HCT116 (cell line): ENCODE results near the gene PPP1R27. TPM values are rescaled to one million over a fixed set of nuclear protein-coding genes. Genes with fewer than 3 reads are reported as not detected.

Source experiments
- ATAC-seq: fragments of 200-7000 bp; cut with Tn5 transposase; 2 replicates; pipeline ENCODE4 v1.9.1; 2020; ENCODE audit warnings: mild to moderate bottlenecking, moderate library complexity
- BruUV-seq: library from RNA; stranded (reverse); fragments of 400-500 nt; replicated peaks from 2 replicates; lab custom pipeline; 2021; lab: Mats Ljungman, UMichigan
- CTCF ChIA-PET: fragments of 300-600 bp; sonication (Branson Sonifier 250); formaldehyde crosslinking; loops from one replicate; lab custom pipeline; 2021; ENCODE audit warnings: antibody characterized with exemption; lab: Charles Lee
- POLR2A ChIA-PET: fragments of 300-600, 350-600 bp; sonication (Branson Sonifier 250); formaldehyde crosslinking; loops from one replicate; lab custom pipeline; 2021; ENCODE audit warnings: antibody characterized with exemption; lab: Charles Lee
- RAD21 ChIA-PET, 2 experiments: fragments of 300-600 bp; sonication (Branson Sonifier 250); formaldehyde crosslinking; loops; one replicate each; lab custom pipeline; 2023; ENCODE audit warnings: low total read pairs in 2 of 2; ENCODE audit not compliant: uncharacterized antibody in 2 of 2, unreplicated experiment in 2 of 2, low non-redundant PET in 1 of 2; lab: Charles Lee
- DNase-seq: peaks from one replicate; pipeline ENCODE4 v3.0.0-alpha.2; 2010; ENCODE audit warnings: low read depth, low spot score
- H2AFZ ChIP-seq: fragments of 200-600 bp; shearing (Covaris generic), sonication (generic); 2 replicates; pipeline ENCODE4 v1.6.1; 2017; ENCODE audit warnings: low read depth, mixed run types, mixed read lengths, antibody characterized with exemption, low read length; ENCODE audit not compliant: poor library complexity, severe bottlenecking
- H3K27ac ChIP-seq: 2 replicates; pipeline ENCODE4 v1.5.1; 2012; ENCODE audit warnings: low read depth, low read length
- H3K27me3 ChIP-seq: fragments of 200-600 bp; sonication (generic); 2 replicates; pipeline ENCODE4 v1.6.1; 2016; ENCODE audit warnings: mixed run types, low read length, mixed read lengths; ENCODE audit not compliant: insufficient read depth
- H3K36me3 ChIP-seq, 2 experiments: fragments of 200-500 bp in 1 of 2; fragments of 200-600 bp in 1 of 2; sonication (Bioruptor generic) in 1 of 2; sonication (generic) in 1 of 2; 2 replicates each; pipeline versions ENCODE4 v1.5.1 to v1.6.1; 2014 to 2016; ENCODE audit warnings: low read length in 2 of 2, inconsistent platforms in 1 of 2, mixed read lengths in 1 of 2, mixed run types in 1 of 2; ENCODE audit not compliant: insufficient read depth in 2 of 2, control insufficient read depth in 1 of 2
- H3K4me1 ChIP-seq, 2 experiments: fragments of 200-600 bp in 1 of 2; sonication (generic) in 1 of 2; 2 replicates each; pipeline versions ENCODE4 v1.5.1 to v1.6.1; 2012 to 2017; ENCODE audit warnings: low read length in 2 of 2, inconsistent platforms in 1 of 2, mild to moderate bottlenecking in 1 of 2, mixed read lengths in 1 of 2, mixed run types in 1 of 2, moderate library complexity in 1 of 2; ENCODE audit not compliant: insufficient read depth in 2 of 2, control insufficient read depth in 1 of 2
- H3K4me2 ChIP-seq: fragments of 200-600 bp; sonication (generic); 2 replicates; pipeline ENCODE4 v1.6.1; 2017; ENCODE audit warnings: mixed run types, low read length, mixed read lengths
- H3K4me3 ChIP-seq, 2 experiments: fragments of 200-600 bp in 1 of 2; sonication (generic) in 1 of 2; replicated peaks in 1 of 2; 2 replicates each; pipeline ENCODE4 v1.5.1; 2011 to 2016; ENCODE audit warnings: low read length in 2 of 2, control low read depth in 1 of 2, low read depth in 1 of 2, mild to moderate bottlenecking in 1 of 2, mixed read lengths in 1 of 2, mixed run types in 1 of 2
- H3K79me2 ChIP-seq: fragments of 200-600 bp; sonication (generic); 2 replicates; pipeline ENCODE4 v1.6.1; 2017; ENCODE audit warnings: mild to moderate bottlenecking, mixed run types, low read length, moderate library complexity, mixed read lengths; ENCODE audit not compliant: insufficient read depth
- H3K9ac ChIP-seq: fragments of 200-600 bp; sonication (generic); 2 replicates; pipeline ENCODE4 v1.6.1; 2016; ENCODE audit warnings: low read length, mixed read lengths
- H3K9me2 ChIP-seq: fragments of 200-600 bp; sonication (generic), shearing (Covaris generic); 2 replicates; pipeline ENCODE4 v1.6.1; 2017; ENCODE audit warnings: mixed run types, mild to moderate bottlenecking, moderate library complexity; ENCODE audit not compliant: insufficient read depth
- H3K9me3 ChIP-seq, 2 experiments: fragments of 200-500 bp in 1 of 2; fragments of 200-600 bp in 1 of 2; sonication (Bioruptor generic) in 1 of 2; sonication (generic) in 1 of 2; 2 replicates each; pipeline ENCODE4 v1.6.1; 2014 to 2017; ENCODE audit warnings: low read length in 2 of 2, mixed read lengths in 2 of 2, inconsistent platforms in 1 of 2, low read depth in 1 of 2, mild to moderate bottlenecking in 1 of 2, mixed run types in 1 of 2, moderate library complexity in 1 of 2; ENCODE audit not compliant: control insufficient read depth in 1 of 2, insufficient read depth in 1 of 2
- H4K20me1 ChIP-seq: fragments of 200-600 bp; sonication (generic), shearing (Covaris generic); 2 replicates; pipeline ENCODE4 v1.6.1; 2017; ENCODE audit warnings: mixed run types, mild to moderate bottlenecking, moderate library complexity; ENCODE audit not compliant: insufficient read depth
- CBX3 ChIP-seq: IDR thresholded peaks from 2 replicates; pipeline ENCODE4 v1.6.1; 2012; ENCODE audit warnings: low read depth
- EGR1 ChIP-seq: IDR thresholded peaks from 2 replicates; pipeline ENCODE4 v1.6.1; 2012; ENCODE audit warnings: low read depth
- ELF1 ChIP-seq: IDR thresholded peaks from 2 replicates; pipeline ENCODE4 v1.6.1; 2012; ENCODE audit warnings: low read depth, borderline replicate concordance
- EZH2 ChIP-seq: fragments of 200-600 bp; sonication (generic); IDR thresholded peaks from 2 replicates; pipeline ENCODE4 v1.6.1; 2017; ENCODE audit warnings: antibody characterized with exemption, mixed run types
- FOSL1 ChIP-seq: IDR thresholded peaks from 2 replicates; pipeline ENCODE4 v1.6.1; 2012; ENCODE audit warnings: low read depth
- JUND ChIP-seq: IDR thresholded peaks from 2 replicates; pipeline ENCODE4 v1.6.1; 2012
- POLR2A ChIP-seq: IDR thresholded peaks from 2 replicates; pipeline ENCODE4 v1.7.0; 2011; ENCODE audit warnings: borderline replicate concordance; ENCODE audit not compliant: insufficient read depth, insufficient read length; ENCODE audit errors: extremely low read depth
- POLR2AphosphoS5 ChIP-seq: IDR thresholded peaks from 2 replicates; pipeline ENCODE4 v1.6.1; 2011; ENCODE audit warnings: mild to moderate bottlenecking, low read depth, low read length, moderate library complexity
- RAD21 ChIP-seq: IDR thresholded peaks from 2 replicates; pipeline ENCODE4 v1.6.1; 2012; ENCODE audit warnings: low read depth, mild to moderate bottlenecking
- SRF ChIP-seq: IDR thresholded peaks from 2 replicates; pipeline ENCODE4 v1.6.1; 2012; ENCODE audit warnings: low read depth
- TCF7L2 ChIP-seq: IDR thresholded peaks from 2 replicates; pipeline ENCODE4 v1.7.0; 2011; ENCODE audit warnings: borderline replicate concordance, inconsistent platforms; ENCODE audit not compliant: insufficient read depth, insufficient read length; ENCODE audit errors: extremely low read depth
- YY1 ChIP-seq: IDR thresholded peaks from 2 replicates; pipeline ENCODE4 v1.6.1; 2011; ENCODE audit warnings: low read length, low read depth, moderate library complexity, mild to moderate bottlenecking; ENCODE audit not compliant: insufficient replicate concordance; ENCODE audit errors: extremely low read depth
- intact Hi-C: fragments of 100-400 bp; cut with micrococcal nuclease; formaldehyde crosslinking; loops from 2 replicates; pipeline ENCODE4 v1.10.0; 2022
- total RNA-seq: library from RNA; stranded (reverse); gene quantifications from one replicate; pipeline ENCODE4 v1.2.1, GENCODE V29; 2021; ENCODE audit not compliant: unreplicated experiment
- TF ChIP-seq, protein P1 (sequence below): IDR thresholded peaks from 2 replicates; pipeline ENCODE4 v1.6.1; 2011; ENCODE audit warnings: mild to moderate bottlenecking, low read length, moderate library complexity; ENCODE audit not compliant: insufficient replicate concordance; ENCODE audit errors: extremely low read depth
- TF ChIP-seq, protein P2 (sequence below): IDR thresholded peaks from 2 replicates; pipeline ENCODE4 v1.6.1; 2012; ENCODE audit warnings: low read depth

The PPP1R27 gene
- total RNA-seq, 1 experiment from 2014 or later: not detected

- Histone ChIP-seq H2AFZ (no peak overlapping the region), H4K20me1 (no peaks in the 10 kb centered on the region), H3K9me3 (no peaks in the 10 kb centered on the region), H3K4me3 (no peak overlapping the region), H3K36me3 (no peaks in the 10 kb centered on the region), H3K4me1 (peaks cover 18 to 29% of the 10 kb centered on the region in 2 experiments), H3K79me2 (peaks cover 5% of the 10 kb centered on the region), H3K27ac (no peak overlapping the region), H3K4me2 (no peak overlapping the region), H3K9me2 (no peaks in the 10 kb centered on the region), H3K27me3 (no peaks in the 10 kb centered on the region), H3K9ac (no peak overlapping the region)
- intact Hi-C loops: no loop called here
- no TSS peak for BruUV-seq
- TF ChIP-seq YY1: no peak
- no peak for TF ChIP-seq POLR2A
- TF ChIP-seq ELF1: no peak
- TF ChIP-seq EZH2: no peak
- TF ChIP-seq EGR1: no peak
- TF ChIP-seq, protein P1, sequence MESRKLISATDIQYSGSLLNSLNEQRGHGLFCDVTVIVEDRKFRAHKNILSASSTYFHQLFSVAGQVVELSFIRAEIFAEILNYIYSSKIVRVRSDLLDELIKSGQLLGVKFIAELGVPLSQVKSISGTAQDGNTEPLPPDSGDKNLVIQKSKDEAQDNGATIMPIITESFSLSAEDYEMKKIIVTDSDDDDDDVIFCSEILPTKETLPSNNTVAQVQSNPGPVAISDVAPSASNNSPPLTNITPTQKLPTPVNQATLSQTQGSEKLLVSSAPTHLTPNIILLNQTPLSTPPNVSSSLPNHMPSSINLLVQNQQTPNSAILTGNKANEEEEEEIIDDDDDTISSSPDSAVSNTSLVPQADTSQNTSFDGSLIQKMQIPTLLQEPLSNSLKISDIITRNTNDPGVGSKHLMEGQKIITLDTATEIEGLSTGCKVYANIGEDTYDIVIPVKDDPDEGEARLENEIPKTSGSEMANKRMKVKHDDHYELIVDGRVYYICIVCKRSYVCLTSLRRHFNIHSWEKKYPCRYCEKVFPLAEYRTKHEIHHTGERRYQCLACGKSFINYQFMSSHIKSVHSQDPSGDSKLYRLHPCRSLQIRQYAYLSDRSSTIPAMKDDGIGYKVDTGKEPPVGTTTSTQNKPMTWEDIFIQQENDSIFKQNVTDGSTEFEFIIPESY: no peak
- TF ChIP-seq SRF: no peak
- TF ChIP-seq CBX3: no peak
- no peak for TF ChIP-seq POLR2AphosphoS5
- TF ChIP-seq TCF7L2: no peak
- no peak for TF ChIP-seq RAD21
- no peak for TF ChIP-seq FOSL1
- TF ChIP-seq JUND: no peak
- TF ChIP-seq, protein P2, sequence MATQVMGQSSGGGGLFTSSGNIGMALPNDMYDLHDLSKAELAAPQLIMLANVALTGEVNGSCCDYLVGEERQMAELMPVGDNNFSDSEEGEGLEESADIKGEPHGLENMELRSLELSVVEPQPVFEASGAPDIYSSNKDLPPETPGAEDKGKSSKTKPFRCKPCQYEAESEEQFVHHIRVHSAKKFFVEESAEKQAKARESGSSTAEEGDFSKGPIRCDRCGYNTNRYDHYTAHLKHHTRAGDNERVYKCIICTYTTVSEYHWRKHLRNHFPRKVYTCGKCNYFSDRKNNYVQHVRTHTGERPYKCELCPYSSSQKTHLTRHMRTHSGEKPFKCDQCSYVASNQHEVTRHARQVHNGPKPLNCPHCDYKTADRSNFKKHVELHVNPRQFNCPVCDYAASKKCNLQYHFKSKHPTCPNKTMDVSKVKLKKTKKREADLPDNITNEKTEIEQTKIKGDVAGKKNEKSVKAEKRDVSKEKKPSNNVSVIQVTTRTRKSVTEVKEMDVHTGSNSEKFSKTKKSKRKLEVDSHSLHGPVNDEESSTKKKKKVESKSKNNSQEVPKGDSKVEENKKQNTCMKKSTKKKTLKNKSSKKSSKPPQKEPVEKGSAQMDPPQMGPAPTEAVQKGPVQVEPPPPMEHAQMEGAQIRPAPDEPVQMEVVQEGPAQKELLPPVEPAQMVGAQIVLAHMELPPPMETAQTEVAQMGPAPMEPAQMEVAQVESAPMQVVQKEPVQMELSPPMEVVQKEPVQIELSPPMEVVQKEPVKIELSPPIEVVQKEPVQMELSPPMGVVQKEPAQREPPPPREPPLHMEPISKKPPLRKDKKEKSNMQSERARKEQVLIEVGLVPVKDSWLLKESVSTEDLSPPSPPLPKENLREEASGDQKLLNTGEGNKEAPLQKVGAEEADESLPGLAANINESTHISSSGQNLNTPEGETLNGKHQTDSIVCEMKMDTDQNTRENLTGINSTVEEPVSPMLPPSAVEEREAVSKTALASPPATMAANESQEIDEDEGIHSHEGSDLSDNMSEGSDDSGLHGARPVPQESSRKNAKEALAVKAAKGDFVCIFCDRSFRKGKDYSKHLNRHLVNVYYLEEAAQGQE: no peak
- DNase-seq: no peak
- POLR2A ChIA-PET: no interaction called here
- CTCF ChIA-PET: no interaction called here
- no peak for ATAC-seq
- RAD21 ChIA-PET: interaction anchor here in 1 of 2 experiments (0.6 kb wide), 1 partner anchor 44 kb away, joined by 3 read pairs; no protein-coding TSS in a partner anchor
Observed at GRCh38 chr17:81828656-81829055, 6.2 kb downstream of the PPP1R27 start.
